GM12878 (cell line): ENCODE data around the gene INSYN2B. TPM values are rescaled to one million over a fixed set of nuclear protein-coding genes. Genes with fewer than 3 reads are reported as not detected.

ENCODE experiments used
- ATAC-seq: fragments of 200-7000 bp; cut with Tn5 transposase; 3 replicates; pipeline ENCODE4 v1.9.1; 2020; ENCODE audit warnings: mild to moderate bottlenecking, moderate library complexity
- BruUV-seq: library from RNA; stranded (reverse); fragments of 400-500 nt; replicated peaks from 2 replicates; lab custom pipeline; 2021; lab: Mats Ljungman, UMichigan
- CTCF ChIA-PET: fragments of 300-600 bp; sonication (Branson Sonifier 250); formaldehyde crosslinking; extraction: SDS; loops from one replicate; lab custom pipeline; 2021; ENCODE audit warnings: inconsistent platforms; lab: Yijun Ruan, JAX
- POLR2A ChIA-PET: fragments of 350-600 bp; formaldehyde crosslinking; extraction: SDS; loops from one replicate; lab custom pipeline; 2021; ENCODE audit warnings: inconsistent platforms; lab: Charles Lee
- RAD21 ChIA-PET: fragments of 300-600 bp; sonication (Branson Sonifier 250); formaldehyde crosslinking; loops from one replicate; lab custom pipeline; 2023; ENCODE audit warnings: antibody characterized with exemption; ENCODE audit not compliant: unreplicated experiment; lab: Charles Lee
- SMC1A ChIA-PET: fragments of 300-600 bp; sonication (Branson Sonifier 250); formaldehyde crosslinking; loops from one replicate; lab custom pipeline; 2023; ENCODE audit not compliant: unreplicated experiment, uncharacterized antibody; lab: Charles Lee
- DNase-seq: peaks from one replicate; pipeline ENCODE4 v3.0.0-alpha.2; 2011; ENCODE audit warnings: low read depth, low spot score
- FAIRE-seq: peaks from 3 replicates; lab custom pipeline; 2011; peaks lifted over from hg19 to GRCh38; lab: Jason Lieb, UNC
- H2AFZ ChIP-seq: 2 replicates; pipeline ENCODE4 v1.6.0; 2011; ENCODE audit warnings: low read depth, low read length, control low read depth; ENCODE audit not compliant: control insufficient read depth
- H3K27ac ChIP-seq: 2 replicates; pipeline ENCODE4 v1.5.1; 2011; ENCODE audit warnings: control low read depth; ENCODE audit not compliant: control insufficient read depth, insufficient read depth
- H3K27me3 ChIP-seq, 2 experiments: replicated peaks in 1 of 2; 2 replicates each; pipeline versions ENCODE4 v1.6.0 to v1.6.1; 2011; ENCODE audit warnings: low read length in 1 of 2; ENCODE audit not compliant: control insufficient read depth in 2 of 2, insufficient read depth in 2 of 2
- H3K36me3 ChIP-seq, 2 experiments: 2 replicates each; pipeline ENCODE4 v1.5.1; 2011; ENCODE audit warnings: low read length in 1 of 2; ENCODE audit not compliant: control insufficient read depth in 2 of 2, insufficient read depth in 2 of 2
- H3K4me1 ChIP-seq: 2 replicates; pipeline ENCODE4 v1.6.1; 2011; ENCODE audit warnings: mild to moderate bottlenecking, low read length, moderate library complexity, mixed read lengths; ENCODE audit not compliant: control insufficient read depth, insufficient read depth
- H3K4me2 ChIP-seq: 2 replicates; pipeline ENCODE4 v1.6.0; 2011; ENCODE audit warnings: control low read depth; ENCODE audit not compliant: control insufficient read depth, insufficient read depth
- H3K4me3 ChIP-seq: fragments of 200-600 bp; sonication (generic); 2 replicates; pipeline ENCODE4 v1.5.1; 2016
- H3K79me2 ChIP-seq: 2 replicates; pipeline ENCODE4 v1.6.0; 2011; ENCODE audit warnings: low read length; ENCODE audit not compliant: control insufficient read depth, insufficient read depth
- H3K9ac ChIP-seq: 2 replicates; pipeline ENCODE4 v1.8.0; 2011; ENCODE audit warnings: low read length, control low read depth, mixed read lengths; ENCODE audit not compliant: control insufficient read depth, insufficient read depth
- H3K9me3 ChIP-seq: replicated peaks from 3 replicates; pipeline ENCODE4 v1.5.1; 2011; ENCODE audit warnings: mild to moderate bottlenecking, low read length; ENCODE audit not compliant: control insufficient read depth, insufficient read depth
- H4K20me1 ChIP-seq: 2 replicates; pipeline ENCODE4 v1.6.0; 2011; ENCODE audit not compliant: control insufficient read depth, insufficient read depth
- ATF7 ChIP-seq: fragments of 450-650 bp; IDR thresholded peaks from 2 replicates; pipeline ENCODE4 v1.6.1; 2016; ENCODE audit warnings: low read depth, mild to moderate bottlenecking
- EGR1 ChIP-seq, 2 experiments: IDR thresholded peaks; 1 replicate in 1 of 2; 2 replicates in 1 of 2; pipeline ENCODE4 v1.6.1; 2011 to 2012; ENCODE audit warnings: low read depth in 2 of 2, low read length in 2 of 2, borderline replicate concordance in 1 of 2, mild to moderate bottlenecking in 1 of 2, moderate library complexity in 1 of 2
- IRF5 ChIP-seq: fragments of 450-650 bp; IDR thresholded peaks from 2 replicates; pipeline ENCODE4 v1.6.1; 2017; ENCODE audit warnings: borderline replicate concordance
- JUND ChIP-seq: IDR thresholded peaks from 2 replicates; pipeline ENCODE4 v1.6.1; 2012; ENCODE audit warnings: low read depth, mild to moderate bottlenecking, low read length, improper control_type of control experiment, moderate library complexity
- NKRF ChIP-seq: fragments of 450-650 bp; conservative IDR thresholded peaks from 2 replicates; pipeline ENCODE4 v1.6.1; 2017; ENCODE audit warnings: mild to moderate bottlenecking, moderate library complexity
- RELA ChIP-seq: fragments of 450-650 bp; IDR thresholded peaks from 2 replicates; pipeline ENCODE4 v1.8.0; 2014; ENCODE audit warnings: borderline replicate concordance; ENCODE audit not compliant: partially characterized antibody
- WRNIP1 ChIP-seq: IDR thresholded peaks from 2 replicates; pipeline ENCODE4 v1.6.1; 2011; ENCODE audit warnings: low read depth, low read length, improper control_type of control experiment, borderline replicate concordance
- YY1 ChIP-seq: IDR thresholded peaks from 2 replicates; pipeline ENCODE4 v1.6.1; 2011; ENCODE audit warnings: low read depth, mild to moderate bottlenecking, low read length
- ZNF274 ChIP-seq: IDR thresholded peaks from one replicate; pipeline ENCODE4 v1.8.0; 2011; ENCODE audit not compliant: insufficient read length, insufficient read depth
- ZNF622 ChIP-seq: fragments of 450-650 bp; IDR thresholded peaks from 2 replicates; pipeline ENCODE4 v1.6.1; 2017; ENCODE audit warnings: mild to moderate bottlenecking, inconsistent platforms
- whole genome bisulfite sequencing: methylation state at CpG from one replicate; pipeline ENCODE4 v1.1.6; 2016; ENCODE audit warnings: low lambda C conversion rate; ENCODE audit not compliant: insufficient replicate concordance, insufficient coverage; ENCODE audit errors: missing lambda C conversion rate; 5-methylcytosine and 5-hydroxymethylcytosine counted together
- in situ Hi-C: fragments of 300-500 bp; cut with MboI; formaldehyde crosslinking; loops from 9 replicates; pipeline ENCODE4 v1.14.3; 2018; ENCODE audit warnings: mixed read lengths
- intact Hi-C: fragments of 100-400 bp; cut with micrococcal nuclease; formaldehyde crosslinking; loops from one replicate; pipeline ENCODE4 v1.14.2; 2022; ENCODE audit not compliant: unreplicated experiment
- polyA plus RNA-seq, 11 experiments: library from polyadenylated mRNA; depleted of rRNA in 4 of 11; unstranded in 6 of 11; stranded (reverse) in 5 of 11; fragments of >200 nt; fragmentation: Nextera tagmentation in 4 of 11; fragmentation: Illumina TruSeq in 1 of 11; extraction: Ambion mirVana in 4 of 11; extraction: Trizol in 1 of 11; gene quantifications; 1 replicate in 1 of 11; 2 replicates in 10 of 11; pipeline versions ENCODE4 v1.2.1 to v1.2.3, GENCODE V29; 2011 to 2016; ENCODE audit warnings: inconsistent platforms in 2 of 11, missing spikeins in 2 of 11, low read depth in 1 of 11
- total RNA-seq, 4 experiments: library from RNA; depleted of rRNA in 3 of 4; stranded (reverse); fragments of >200 nt in 3 of 4; fragmentation: Illumina TruSeq in 1 of 4; extraction: Trizol in 1 of 4; gene quantifications; 2 replicates each; pipeline versions ENCODE4 v1.2.1 to v1.2.3, GENCODE V29; 2013 to 2021

INSYN2B gene
- total and polyA plus RNA-seq, 10 of the 15 experiments (the other 5 are each of a cell fraction or from before 2014, with no cell fraction given), result 0.05 to 0.27 (median 0.13) TPM; not detected in 7

GRCh38 chr5:169897481-169897880, 82.8 kb downstream of the INSYN2B start:
- CTCF ChIA-PET, result interaction anchor here (0.8 to 1.5 kb wide), 2 partner anchors 25 to 88 kb away, joined by 4 read pairs; no protein-coding TSS in a partner anchor

More at GRCh38 chr5:169897481-169897880, 82.8 kb downstream of the INSYN2B start:
- DNase-seq (no peak), ATAC-seq (no peak), FAIRE-seq (no peak)
- no peaks in the 10 kb centered on the region for H3K9me3 ChIP-seq
- POLR2A ChIA-PET, result no interaction called here
- intact Hi-C loops (no loop called here), in situ Hi-C loops (no loop called here)
- H3K79me2 ChIP-seq, result no peaks in the 10 kb centered on the region
- peaks cover 10 to 20% of the 10 kb centered on the region in 2 experiments for H3K36me3 ChIP-seq
- TF ChIP-seq EGR1 (IDR thresholded peaks at IDR 0.05; ENCODE audit: borderline replicate concordance in 1 of 2, low read depth in 2 of 2, low read length in 2 of 2) (no peak), IRF5 (no peak), RELA (no peak), ZNF622 (no peak), ATF7 (no peak), ZNF274 (no peak), JUND (no peak), NKRF (no peak), YY1 (no peak), WRNIP1 (no peak)
- H3K4me3 ChIP-seq, result no peak overlapping the region
- H2AFZ ChIP-seq, result no peak overlapping the region
- H3K9ac ChIP-seq, result no peak overlapping the region
- no peaks in the 10 kb centered on the region; the same call in 1 of the 2 replicates for H4K20me1 ChIP-seq
- no peak overlapping the region for H3K4me2 ChIP-seq
- SMC1A ChIA-PET, result interaction anchor here (0.6 to 1.2 kb wide), 4 partner anchors 10 to 882 kb away, joined by 3 read pairs; no protein-coding TSS in a partner anchor
- H3K27ac ChIP-seq, result no peak overlapping the region
- 0 out of 2 replicates have a peak, but pooled peaks cover 3% of the 10 kb centered on the region for H3K4me1 ChIP-seq
- RAD21 ChIA-PET, result no interaction called here
- no peaks in the 10 kb centered on the region for H3K27me3 ChIP-seq
- BruUV-seq, result no TSS peak
- 97% methylated on average over 4 of the region's 4 CpGs for whole genome bisulfite sequencing
